ENCODE results near the gene EXOG.

EXOG gene

DNA sequence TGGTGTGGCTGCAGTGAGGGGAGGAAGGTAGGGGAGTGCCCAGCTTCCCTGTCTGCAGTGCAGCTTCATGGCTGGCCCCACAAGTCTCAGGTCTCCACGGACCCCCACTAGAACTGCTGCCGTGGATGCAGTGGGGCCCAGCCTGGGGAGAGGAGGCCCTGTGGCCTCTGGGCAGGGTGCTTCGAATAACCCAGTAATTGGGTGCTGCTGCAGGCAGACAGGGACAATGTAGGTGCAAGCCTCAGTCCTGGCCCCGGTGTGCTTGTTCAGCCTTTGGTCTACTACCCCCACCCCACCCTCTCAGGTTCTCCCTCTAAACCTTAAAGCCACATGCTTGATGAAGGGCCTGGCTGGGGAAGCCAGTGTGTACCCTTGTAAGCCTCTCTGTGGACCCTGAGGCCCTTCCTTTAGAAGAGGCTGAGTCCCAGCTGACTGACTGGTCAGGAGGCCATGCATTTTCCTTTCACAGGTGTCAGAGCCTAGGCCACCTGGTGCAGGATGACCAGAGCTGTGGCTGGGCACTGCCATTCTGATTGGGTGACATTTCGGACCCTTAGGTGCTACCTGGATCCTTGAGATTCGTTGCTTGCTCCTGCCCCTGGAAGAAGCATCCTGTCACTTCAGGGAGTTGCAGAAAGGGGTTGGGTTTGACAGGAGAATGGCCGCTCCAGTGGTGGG, 21.1 kb upstream of the EXOG start:
- no peak for DNase-seq

DNA sequence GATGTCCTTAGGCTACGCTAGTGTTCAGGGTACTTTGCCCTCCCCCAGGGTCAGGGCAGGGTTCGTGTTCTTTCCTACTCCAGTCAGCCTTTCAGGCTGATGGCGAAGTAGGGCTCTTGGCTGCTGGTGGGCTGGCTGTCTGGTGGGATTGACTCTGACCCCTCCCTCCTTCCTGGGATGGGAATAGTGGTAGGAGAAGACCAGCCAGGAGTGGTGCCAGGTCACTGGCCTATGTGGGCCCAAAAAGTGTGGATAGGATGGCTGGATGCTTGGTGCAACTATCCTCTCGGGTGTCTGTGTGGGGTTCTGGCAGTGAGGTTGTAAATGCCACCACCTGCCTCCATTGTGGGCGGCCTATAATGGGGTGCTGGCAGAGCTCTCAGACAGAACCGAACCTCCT, 20.4 kb upstream of the EXOG start:
- DNase-seq, result no peak

DNA sequence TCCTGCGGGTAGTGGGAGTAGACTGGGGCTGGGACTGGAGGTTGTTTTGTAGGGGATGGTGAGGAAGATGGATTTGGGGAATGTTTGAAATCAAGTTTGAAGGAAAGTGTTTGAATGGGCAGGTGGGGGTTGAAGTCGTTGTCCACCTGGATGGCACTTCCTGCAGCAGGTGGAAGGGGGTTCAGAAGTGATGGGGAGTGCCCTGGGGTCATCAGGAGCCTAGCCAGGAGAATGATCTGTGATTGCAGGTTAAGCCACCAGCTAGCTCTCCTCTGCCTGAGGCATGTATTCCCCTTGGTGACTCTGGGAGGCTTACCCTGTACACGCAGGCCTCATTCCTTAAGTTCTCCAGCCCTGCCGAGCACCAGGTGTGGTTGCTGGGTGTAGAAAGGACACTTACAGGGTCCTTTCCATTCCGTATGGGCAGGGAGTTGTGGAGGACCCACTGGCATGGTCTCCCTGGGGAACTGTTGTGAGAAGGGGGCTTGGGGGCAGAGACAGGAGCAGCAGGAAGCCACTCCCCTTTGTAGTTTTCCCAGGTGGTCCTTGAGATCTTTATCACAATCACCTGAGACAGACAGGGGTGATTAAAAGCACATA, 19.9 kb upstream of the EXOG start:
- DNase-seq, result no peak

DNA sequence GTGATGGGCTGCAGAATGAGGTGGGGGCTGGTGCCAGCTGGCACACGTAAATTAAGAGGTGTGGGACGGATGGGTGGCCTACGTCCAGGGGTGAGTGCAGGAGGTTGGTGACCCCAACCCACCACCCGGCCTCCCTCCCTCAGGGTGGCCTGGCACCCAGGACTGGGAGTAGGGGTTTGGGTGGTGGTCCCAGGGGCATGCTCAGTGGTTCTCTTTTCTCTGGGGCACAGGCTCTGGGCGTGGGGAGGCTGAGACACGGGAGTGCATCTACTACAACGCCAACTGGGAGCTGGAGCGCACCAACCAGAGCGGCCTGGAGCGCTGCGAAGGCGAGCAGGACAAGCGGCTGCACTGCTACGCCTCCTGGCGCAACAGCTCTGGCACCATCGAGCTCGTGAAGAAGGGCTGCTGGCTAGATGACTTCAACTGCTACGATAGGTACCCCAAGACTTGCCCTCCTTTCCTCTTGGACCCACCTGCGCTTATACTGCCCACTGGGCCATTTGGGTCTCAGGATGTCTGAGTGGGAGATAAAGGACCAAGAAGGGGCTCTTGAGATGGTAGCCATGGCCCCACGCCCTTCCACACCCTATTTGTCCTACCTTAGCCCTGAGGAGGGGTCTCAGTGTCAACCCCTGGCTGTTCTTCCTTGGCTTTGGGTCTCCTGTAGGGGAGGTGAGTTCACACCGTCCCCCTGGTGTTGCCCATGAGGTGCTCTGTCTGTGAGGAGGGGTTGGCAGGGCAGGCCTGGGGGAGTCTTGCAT, 18.9 kb upstream of the EXOG start:
- no peak for DNase-seq

DNA sequence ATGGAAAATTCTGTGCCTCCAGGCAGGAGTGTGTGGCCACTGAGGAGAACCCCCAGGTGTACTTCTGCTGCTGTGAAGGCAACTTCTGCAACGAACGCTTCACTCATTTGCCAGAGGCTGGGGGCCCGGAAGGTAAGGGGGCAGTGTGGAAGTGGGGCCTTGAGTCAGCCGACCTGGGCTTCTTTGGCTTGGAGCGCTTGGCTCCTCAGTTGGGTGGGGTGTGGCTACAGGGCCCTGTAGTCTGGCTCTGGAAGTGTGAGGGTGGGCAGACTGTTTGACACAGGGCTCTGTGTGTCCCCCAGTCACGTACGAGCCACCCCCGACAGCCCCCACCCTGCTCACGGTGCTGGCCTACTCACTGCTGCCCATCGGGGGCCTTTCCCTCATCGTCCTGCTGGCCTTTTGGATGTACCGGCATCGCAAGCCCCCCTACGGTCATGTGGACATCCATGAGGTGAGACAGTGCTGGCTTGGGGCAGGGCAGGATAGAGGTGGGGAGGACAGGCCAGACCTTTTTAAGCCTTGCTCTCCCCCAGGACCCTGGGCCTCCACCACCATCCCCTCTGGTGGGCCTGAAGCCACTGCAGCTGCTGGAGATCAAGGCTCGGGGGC, 18.2 kb upstream of the EXOG start:
- DNase-seq, result no peak

DNA sequence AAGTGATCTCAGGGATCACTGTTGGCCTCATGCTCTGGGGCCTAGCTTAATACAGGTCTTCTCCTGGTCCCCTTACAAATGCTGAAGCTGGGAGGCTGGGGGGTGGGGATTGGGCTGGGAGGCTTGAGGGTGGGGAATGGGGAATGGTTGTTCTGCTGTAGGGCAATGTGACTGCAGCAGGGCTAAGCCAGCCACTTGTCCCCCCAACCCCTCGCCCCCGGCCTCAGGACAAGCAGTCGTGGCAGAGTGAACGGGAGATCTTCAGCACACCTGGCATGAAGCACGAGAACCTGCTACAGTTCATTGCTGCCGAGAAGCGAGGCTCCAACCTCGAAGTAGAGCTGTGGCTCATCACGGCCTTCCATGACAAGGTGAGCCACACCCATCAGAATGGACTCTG, 17.2 kb upstream of the EXOG start:
- DNase-seq, result no peak

DNA sequence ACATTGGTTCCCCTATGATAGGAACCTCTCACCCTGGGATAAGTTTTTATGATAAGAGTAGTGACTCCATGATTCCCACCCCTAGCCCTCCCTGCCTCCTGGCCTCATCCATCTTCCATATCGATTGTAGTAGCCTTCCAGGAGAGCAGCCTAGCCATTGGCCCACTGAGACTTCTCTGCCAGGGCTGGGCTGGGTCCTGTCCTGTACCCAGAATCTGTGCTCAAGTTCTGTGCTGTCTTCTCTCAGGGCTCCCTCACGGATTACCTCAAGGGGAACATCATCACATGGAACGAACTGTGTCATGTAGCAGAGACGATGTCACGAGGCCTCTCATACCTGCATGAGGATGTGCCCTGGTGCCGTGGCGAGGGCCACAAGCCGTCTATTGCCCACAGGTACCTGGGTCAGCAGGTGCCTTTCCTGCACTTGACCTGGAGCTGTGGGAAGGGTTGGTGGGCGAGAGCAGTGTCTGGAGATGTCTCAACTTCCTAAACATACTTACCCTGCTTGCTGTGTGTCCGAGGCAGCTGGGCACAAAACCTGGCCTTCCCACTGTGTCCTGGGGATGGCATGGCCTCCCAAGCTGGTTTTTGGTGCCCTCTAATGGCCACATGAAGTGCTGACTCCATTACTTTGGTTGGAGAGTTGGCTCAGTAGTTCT, 16.6 kb upstream of the EXOG start:
- no peak for DNase-seq

DNA sequence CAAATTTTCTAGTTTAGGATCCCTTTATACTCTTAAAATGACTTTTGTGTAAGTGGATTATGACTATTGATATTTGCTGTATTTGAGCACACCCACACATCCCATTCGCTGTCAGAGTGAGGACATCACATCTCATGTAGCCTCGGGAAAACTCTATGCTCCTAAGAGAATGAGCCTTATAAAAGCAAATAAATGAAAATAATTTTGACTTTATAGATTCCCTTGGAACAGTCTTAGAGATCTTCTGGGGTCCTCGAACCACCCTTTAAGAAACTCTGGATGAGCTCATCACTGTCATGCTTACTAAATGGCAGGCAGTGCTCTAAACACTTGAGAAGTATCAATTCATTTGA, 16.1 kb upstream of the EXOG start:
- DNase-seq, result no peak

DNA sequence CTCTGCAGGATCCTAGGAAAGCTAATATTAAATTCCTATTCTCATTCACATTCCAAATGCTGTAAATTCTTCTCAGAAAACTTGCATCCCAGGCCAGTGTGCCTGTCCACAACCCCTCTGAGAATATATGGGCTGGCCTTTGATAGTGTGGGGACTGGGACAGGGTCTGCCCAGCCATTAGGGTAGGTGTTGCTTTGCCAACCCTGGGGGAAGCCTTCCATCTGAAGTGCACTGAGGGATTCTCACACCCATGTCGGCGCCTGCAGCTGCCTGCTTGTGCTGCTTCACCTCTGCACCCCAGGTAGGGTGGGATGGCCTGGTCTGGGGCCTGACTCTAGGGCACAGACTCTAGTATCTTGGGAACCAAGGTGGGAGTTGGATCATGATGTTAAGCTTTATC, 15.2 kb upstream of the EXOG start:
- DNase-seq, result no peak

DNA sequence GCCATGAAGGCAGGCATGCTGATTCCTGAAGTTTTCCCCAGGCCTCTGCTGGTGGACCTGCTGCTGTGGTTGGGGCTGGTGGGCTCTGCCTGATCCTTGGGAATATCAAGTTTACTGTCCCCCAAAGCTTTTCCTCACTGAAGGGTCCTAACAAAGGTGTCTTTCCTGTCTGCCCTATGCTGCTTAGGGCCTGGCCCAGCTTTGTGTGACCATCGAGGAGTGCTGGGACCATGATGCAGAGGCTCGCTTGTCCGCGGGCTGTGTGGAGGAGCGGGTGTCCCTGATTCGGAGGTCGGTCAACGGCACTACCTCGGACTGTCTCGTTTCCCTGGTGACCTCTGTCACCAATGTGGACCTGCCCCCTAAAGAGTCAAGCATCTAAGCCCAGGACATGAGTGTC, 13.2 kb upstream of the EXOG start:
- DNase-seq, result no peak

DNA sequence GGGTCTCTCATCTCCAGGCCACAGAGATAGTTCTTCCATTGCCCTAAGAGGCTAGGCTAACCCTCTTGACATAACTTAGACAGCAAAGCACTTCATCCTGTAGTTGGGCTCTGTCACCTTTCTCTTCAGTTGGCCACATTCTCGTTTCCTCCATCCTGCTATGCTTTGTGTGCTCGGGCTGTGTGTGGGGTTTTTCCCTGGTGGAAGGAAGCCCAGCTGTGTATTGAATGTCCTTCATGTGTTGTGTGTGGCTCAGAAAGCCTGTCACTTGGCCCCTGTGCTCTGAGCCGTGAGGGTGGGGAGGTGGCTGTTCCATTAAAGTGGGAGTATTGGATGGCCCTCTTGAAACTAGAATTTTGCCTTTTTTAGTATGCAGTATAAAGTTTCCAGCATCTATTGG, 8.8 kb upstream of the EXOG start:
- no peak for DNase-seq

DNA sequence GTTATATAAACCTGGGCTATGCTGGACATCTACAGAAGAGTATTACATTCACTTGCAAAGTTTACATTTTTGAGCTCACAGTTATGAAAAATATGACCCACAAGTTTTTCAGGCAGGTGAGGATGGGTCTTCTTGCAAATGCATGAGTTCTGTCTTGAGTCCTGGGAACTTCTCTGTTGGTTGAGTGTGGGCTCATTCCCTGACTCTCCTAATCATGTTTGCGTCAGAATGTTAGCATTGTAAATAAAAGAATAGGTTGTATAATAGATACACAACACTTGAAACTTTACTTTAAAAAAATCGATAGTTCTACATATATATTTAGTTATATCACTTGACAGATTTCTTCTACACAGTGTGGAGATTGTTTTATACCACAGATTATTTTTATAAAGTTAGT, 7.2 kb upstream of the EXOG start:
- no peak for DNase-seq

DNA sequence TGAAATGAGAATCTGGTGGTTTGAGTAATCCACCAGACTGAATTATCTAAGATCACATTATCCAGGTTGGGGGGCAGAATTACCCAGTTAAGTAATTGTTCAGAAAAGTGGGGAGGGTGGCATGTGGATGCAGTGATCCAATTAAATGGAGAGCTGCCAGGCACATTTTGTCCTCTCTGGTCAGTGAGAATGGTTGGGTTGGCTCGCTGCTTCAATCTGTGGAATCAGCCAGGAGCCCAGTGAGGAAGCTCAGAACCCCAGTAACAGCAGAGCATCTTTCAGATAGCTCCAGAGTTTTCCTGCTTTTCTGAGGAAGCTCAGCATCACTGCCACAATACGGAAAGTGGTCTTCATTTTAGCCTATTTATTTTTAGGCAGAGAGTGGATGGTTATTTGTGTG, 6.4 kb upstream of the EXOG start:
- DNase-seq, result no peak

DNA sequence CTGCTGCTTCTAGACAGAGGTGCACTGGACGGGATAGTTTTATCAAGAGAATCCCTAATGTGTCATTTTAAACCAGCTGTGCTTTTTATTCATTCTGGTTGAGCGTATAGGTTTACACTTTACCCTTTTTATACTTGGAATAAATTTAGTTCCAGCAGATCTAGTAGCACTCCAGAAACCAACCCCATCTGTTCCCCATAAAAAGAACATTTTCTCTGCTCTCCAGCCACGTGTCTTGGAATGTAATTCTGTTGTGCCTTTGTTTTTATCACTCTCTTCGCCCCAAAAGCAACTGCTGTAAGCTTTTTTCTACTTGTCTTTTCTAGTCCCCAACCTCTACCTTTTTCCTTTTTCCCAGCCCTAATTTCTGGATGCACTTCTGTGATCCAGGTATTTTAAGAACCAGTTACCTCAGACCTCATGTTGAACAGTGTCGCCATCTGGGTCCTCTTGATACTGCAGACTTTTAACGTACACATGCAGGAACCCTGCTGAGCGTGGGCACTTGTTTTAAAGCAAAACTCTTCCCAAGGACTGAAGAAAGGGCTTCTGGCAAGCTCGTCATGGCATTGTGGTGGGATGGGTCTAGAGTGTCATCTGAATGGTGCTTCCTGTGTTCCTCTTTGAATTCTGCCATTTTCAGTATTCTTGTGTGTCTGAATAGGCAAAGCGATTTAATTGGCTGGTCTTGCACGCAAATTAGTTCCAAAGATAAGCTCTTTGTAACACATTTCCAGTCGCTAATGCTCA, 5.7 kb upstream of the EXOG start:
- no peak for DNase-seq

DNA sequence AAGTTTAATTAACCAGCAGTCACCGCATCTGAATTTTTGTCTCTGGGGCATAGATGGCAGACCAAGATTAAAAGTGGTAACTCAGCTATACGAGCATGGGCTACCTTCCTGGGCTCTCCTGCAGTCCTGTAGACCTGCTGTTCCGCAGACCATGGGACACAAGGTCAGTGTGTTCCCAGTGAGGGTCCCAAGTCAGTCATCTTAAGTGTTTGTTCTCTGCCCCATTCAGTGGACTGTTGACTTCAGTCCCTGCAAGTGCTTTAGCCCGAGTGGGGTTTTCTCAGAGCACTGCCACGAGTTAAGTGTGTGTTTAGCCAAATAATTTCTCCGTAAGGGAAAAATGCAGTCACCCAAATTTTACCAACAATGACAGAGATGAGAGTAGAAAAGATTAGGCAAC, 4.9 kb upstream of the EXOG start:
- no peak for DNase-seq

DNA sequence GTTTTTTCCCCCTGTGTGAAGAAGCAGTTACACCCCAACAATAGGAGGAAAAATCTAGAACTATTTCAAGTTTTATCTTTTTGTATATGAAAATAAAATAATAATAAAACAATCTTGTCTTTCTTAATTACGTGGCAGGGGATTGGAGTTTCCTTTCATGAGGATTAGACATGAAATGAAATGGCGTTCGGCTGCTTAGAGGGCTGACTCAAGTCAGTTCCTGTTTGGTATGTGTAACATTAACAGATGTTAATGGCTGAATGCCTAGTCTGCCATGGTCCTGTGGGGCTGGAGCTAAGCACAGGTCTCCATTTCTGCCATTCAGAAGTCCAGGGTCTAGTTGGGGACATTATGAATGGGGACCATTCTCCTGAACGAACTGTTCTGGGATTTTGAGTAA, 3.1 kb upstream of the EXOG start:
- DNase-seq, result no peak

DNA sequence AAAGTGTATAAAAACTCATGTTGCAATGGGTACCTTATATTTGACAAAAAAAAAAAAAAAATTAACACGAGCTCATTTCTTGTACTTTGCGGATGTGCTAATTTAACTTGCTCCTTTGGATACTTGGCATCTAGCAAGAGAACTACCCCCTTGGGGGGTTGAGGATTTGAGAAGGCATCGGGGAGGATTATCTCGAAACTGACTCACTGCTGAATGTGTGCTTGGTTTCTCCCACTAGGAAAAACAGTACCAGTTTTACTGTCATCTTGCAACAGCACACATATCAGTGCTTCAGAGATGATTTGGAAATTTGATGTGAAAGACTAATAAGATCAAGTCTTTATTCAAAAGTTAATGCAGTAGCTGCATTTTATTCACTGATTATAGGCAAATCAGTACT, 891 bp downstream of the EXOG start:
- DNase-seq, result no peak

DNA sequence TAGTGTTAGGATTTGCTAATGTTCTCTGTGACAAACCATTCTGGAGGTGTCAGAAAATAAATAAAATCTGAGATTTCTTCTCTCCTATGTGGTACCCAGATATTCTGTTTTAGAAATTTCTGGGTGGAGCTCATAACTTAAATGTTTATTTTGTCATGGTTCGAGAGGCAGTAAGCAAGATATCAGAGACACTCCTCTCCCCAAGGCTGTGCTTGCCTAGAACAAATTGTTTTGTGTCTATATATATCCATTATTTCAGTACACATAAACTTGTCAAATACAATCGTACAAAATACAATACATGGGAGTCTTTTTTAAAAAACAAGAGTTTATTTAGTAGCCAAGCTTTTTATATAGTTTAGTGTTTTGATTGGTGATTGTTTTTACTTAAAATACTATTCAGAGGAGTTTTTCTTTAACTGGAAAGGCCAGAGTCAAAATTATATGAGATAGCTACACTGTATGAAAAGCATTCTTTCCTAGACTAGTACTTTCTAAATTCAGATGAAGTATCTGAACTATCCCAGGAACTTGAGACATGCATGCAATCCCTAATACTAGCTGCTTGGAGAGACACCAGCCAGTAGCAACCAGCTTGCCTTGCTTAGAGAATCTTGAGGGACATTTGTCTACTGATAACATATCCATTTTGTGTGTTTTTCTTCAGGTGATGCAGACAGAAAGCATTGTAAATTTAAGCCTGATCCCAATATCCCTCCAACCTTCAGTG, 4.7 kb downstream of the EXOG start:
- no peak for DNase-seq

DNA sequence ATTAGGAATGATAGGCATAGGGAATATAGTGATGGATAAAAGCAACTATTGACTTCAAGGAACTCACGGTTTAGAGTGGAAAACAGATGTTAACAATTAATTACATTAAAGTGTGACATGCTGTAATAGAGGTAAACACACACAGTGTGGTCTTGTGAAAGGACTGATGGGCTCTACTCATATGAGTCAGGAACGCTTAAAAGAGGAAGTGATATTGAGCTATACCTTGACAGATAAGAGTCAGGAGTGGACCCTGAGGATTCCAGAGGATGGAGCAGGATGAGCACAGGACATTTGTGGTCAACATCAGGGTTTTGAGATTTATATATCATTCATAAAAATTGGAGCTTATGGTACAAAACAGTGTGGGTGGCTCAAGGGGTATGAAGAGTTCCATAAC, 11.0 kb downstream of the EXOG start:
- DNase-seq, result no peak

DNA sequence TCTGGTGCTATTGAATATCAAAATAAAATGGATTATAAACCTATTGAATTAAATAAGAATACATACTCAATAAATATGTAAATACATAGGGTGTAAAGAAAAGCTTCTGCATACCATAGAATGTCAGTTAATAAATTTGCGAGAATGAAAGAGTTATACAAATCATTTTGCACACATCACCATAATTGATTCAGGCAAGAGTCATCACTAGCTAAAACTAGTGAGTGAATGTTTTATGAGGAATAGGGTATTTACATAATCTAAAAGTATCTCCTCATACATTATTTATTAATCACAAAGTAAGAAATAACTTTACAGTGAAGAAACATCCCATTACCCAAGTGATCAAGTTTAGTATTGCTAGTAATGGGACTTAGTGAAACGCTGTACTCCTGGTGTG, 13.6 kb downstream of the EXOG start:
- DNase-seq, result no peak

DNA sequence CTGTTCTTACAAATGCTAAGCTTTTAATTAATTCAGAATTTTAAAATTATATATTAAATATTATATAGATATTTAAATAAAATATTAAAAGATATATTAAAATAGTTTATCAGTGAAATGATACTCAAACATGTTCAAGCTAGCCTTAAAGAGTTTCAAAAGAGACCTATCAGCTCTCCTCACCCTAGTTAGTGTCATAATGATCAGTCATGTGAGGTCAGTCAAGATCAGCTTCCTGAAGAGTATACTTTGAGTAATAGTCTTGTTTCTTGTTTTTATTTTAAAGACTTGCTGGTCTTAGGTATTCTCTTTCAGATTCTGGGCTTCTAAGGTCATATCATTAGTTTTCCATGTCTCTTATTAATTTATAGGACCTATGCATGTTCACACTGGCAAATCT, 14.5 kb downstream of the EXOG start:
- no peak for DNase-seq

DNA sequence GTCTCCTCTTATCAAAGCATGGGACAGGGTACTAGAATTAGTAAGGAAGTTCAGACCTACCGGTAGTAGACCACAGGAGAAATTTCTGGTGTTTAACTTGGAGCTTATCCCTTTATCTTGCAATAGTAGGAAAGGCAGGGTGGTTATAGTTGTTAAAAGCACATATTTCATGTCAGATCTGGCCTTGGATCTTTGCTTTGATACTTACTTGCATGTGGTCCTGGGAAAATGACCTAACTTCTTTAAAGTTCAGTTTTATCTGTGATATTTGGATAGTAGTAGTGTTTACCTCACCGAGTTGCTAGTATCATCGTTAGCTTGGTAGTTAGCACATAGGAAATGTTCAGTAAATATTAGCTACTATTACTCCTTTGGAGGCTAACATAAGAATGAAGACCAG, 15.4 kb downstream of the EXOG start:
- no peak for DNase-seq
